A549 (cell line): ENCODE measurements around the gene MUC5AC.

ENCODE experiments used
- CHD4 ChIP-seq: fragments of 200-600 bp; sonication (generic); IDR thresholded peaks from 2 replicates; pipeline ENCODE4 v1.6.1; 2016; ENCODE audit warnings: antibody characterized with exemption, mild to moderate bottlenecking, borderline replicate concordance
- CTCF ChIP-seq: fragments of >200 bp; sonication (Bioruptor Twin); formaldehyde crosslinking; IDR thresholded peaks from 3 replicates; pipeline ENCODE4 v1.5.1; 2016
- MAZ ChIP-seq: fragments of 150-350 bp; IDR thresholded peaks from 2 replicates; pipeline ENCODE4 v1.6.1; 2014; ENCODE audit warnings: antibody characterized with exemption, low read depth, low read length, borderline replicate concordance
- MYC ChIP-seq: IDR thresholded peaks from 2 replicates; pipeline ENCODE4 v1.6.1; 2012; ENCODE audit warnings: mild to moderate bottlenecking, inconsistent platforms, low read length, improper control_type of control experiment, borderline replicate concordance
- RAD21 ChIP-seq, 2 experiments: fragments of >200 bp in 1 of 2; sonication (Bioruptor Twin) in 1 of 2; formaldehyde crosslinking in 1 of 2; IDR thresholded peaks in 1 of 2; conservative IDR thresholded peaks in 1 of 2; 2 replicates in 1 of 2; 3 replicates in 1 of 2; pipeline ENCODE4 v1.6.1; 2012 to 2018; ENCODE audit warnings: inconsistent platforms in 1 of 2
- RFX5 ChIP-seq: fragments of 450-650 bp; IDR thresholded peaks from 2 replicates; pipeline ENCODE4 v1.7.1; 2014; ENCODE audit warnings: antibody characterized with exemption, mild to moderate bottlenecking, moderate library complexity
- SMC3 ChIP-seq: fragments of >200 bp; sonication (Bioruptor Twin); formaldehyde crosslinking; IDR thresholded peaks from 3 replicates; pipeline ENCODE4 v1.6.1; 2018; ENCODE audit warnings: inconsistent platforms

GRCh38 chr11:1118755-1119603 is 38.8 kb upstream of the MUC5AC start:
- TF ChIP-seq CTCF (no peak), RFX5 (no peak), RAD21 (conservative IDR thresholded peaks at IDR 0.05 in 1 of 2, IDR thresholded peaks at IDR 0.05 in 1 of 2) (no peak), SMC3 (no peak), MAZ (no peak), MYC (no peak), CHD4 (no peak)
